Measurements from ENCODE around the gene SMAD5.

The SMAD5 gene

GRCh38 chr5:136195971-136196820 lies 63.6 kb downstream of the SMAD5 start:
- TF ChIP-seq CTCF (conservative IDR thresholded peaks at IDR 0.05; ENCODE audit: low read depth, low read length): no peak
- no peak overlapping the region for H2AFZ ChIP-seq (ENCODE audit: low read depth)
- no peaks in the 10 kb centered on the region for H3K36me3 ChIP-seq (ENCODE audit: insufficient read depth)
- no peaks in the 10 kb centered on the region for H3K4me1 ChIP-seq (ENCODE audit: low read depth, poor library complexity, severe bottlenecking)
- H3K9ac ChIP-seq: no peak overlapping the region
- no peaks in the 10 kb centered on the region for H3K27me3 ChIP-seq (ENCODE audit: insufficient read depth, low read depth)
- no peaks in the 10 kb centered on the region for H3K79me2 ChIP-seq (ENCODE audit: insufficient read depth, low read depth)
- H3K4me3 ChIP-seq (IDR thresholded peaks at IDR 0.05; ENCODE audit: insufficient read depth, low read depth, low read length): no peak overlapping the region
- H4K20me1 ChIP-seq (ENCODE audit: insufficient read depth): no peaks in the 10 kb centered on the region
- H3K27ac ChIP-seq: no peak overlapping the region
- no peak overlapping the region for H3K4me2 ChIP-seq

- no peaks in the 10 kb centered on the region for H3K4me1 ChIP-seq (ENCODE audit: low read depth, poor library complexity, severe bottlenecking)
- no peak overlapping the region for H3K27ac ChIP-seq
- H2AFZ ChIP-seq (ENCODE audit: low read depth): no peak overlapping the region
- no peak for TF ChIP-seq CTCF (conservative IDR thresholded peaks at IDR 0.05; ENCODE audit: low read depth, low read length)
- H3K4me2 ChIP-seq: no peak overlapping the region
- H3K9ac ChIP-seq: no peak overlapping the region
- H3K79me2 ChIP-seq (ENCODE audit: insufficient read depth, low read depth): no peaks in the 10 kb centered on the region
- no peaks in the 10 kb centered on the region for H4K20me1 ChIP-seq (ENCODE audit: insufficient read depth)
- no peaks in the 10 kb centered on the region for H3K27me3 ChIP-seq (ENCODE audit: insufficient read depth, low read depth)
- H3K36me3 ChIP-seq (ENCODE audit: insufficient read depth): no peaks in the 10 kb centered on the region
- no peak overlapping the region for H3K4me3 ChIP-seq (IDR thresholded peaks at IDR 0.05; ENCODE audit: insufficient read depth, low read depth, low read length)
Measured at GRCh38 chr5:136197462-136198142, 65.0 kb downstream of the SMAD5 start.

- Histone ChIP-seq H3K4me1 (ENCODE audit: low read depth, poor library complexity, severe bottlenecking) (no peaks in the 10 kb centered on the region), H3K27me3 (ENCODE audit: insufficient read depth, low read depth) (no peaks in the 10 kb centered on the region), H2AFZ (ENCODE audit: low read depth) (no peak overlapping the region), H3K36me3 (ENCODE audit: insufficient read depth) (no peaks in the 10 kb centered on the region), H3K4me2 (no peak overlapping the region), H4K20me1 (ENCODE audit: insufficient read depth) (no peaks in the 10 kb centered on the region), H3K4me3 (IDR thresholded peaks at IDR 0.05; ENCODE audit: insufficient read depth, low read depth, low read length) (no peak overlapping the region), H3K79me2 (ENCODE audit: insufficient read depth, low read depth) (no peaks in the 10 kb centered on the region), H3K27ac (no peak overlapping the region), H3K9ac (no peak overlapping the region)
- no peak for TF ChIP-seq CTCF (conservative IDR thresholded peaks at IDR 0.05; ENCODE audit: low read depth, low read length)
Measured at GRCh38 chr5:136198453-136198852, 65.8 kb downstream of the SMAD5 start.

- no peak overlapping the region for H3K4me2 ChIP-seq
- H2AFZ ChIP-seq (ENCODE audit: low read depth): no peak overlapping the region
- TF ChIP-seq CTCF (conservative IDR thresholded peaks at IDR 0.05; ENCODE audit: low read depth, low read length): no peak
- H3K4me1 ChIP-seq (ENCODE audit: low read depth, poor library complexity, severe bottlenecking): no peaks in the 10 kb centered on the region
- H3K9ac ChIP-seq: no peak overlapping the region
- H3K79me2 ChIP-seq (ENCODE audit: insufficient read depth, low read depth): no peaks in the 10 kb centered on the region
- no peak overlapping the region for H3K4me3 ChIP-seq (IDR thresholded peaks at IDR 0.05; ENCODE audit: insufficient read depth, low read depth, low read length)
- no peaks in the 10 kb centered on the region for H4K20me1 ChIP-seq (ENCODE audit: insufficient read depth)
- no peak overlapping the region for H3K27ac ChIP-seq
- no peaks in the 10 kb centered on the region for H3K36me3 ChIP-seq (ENCODE audit: insufficient read depth)
- H3K27me3 ChIP-seq (ENCODE audit: insufficient read depth, low read depth): no peaks in the 10 kb centered on the region
Measured at GRCh38 chr5:136199408-136199807, 66.8 kb downstream of the SMAD5 start.

Data from KMS-11 (cell line).